Globus pallidus (tissue), 1 donor: ENCODE measurements around the gene ELP4.

Experiments used
- DNase-seq: peaks from one replicate; pipeline ENCODE4 v3.0.0-alpha.2; 2015; ENCODE audit warnings: low spot score

ELP4 gene

GRCh38 chr11:31800398-31801265 is 291.1 kb downstream of the ELP4 start:
- DNase-seq, result no peak

- no peak for DNase-seq
Observed at GRCh38 chr11:31801298-31801702, 291.7 kb downstream of the ELP4 start.

DNA sequence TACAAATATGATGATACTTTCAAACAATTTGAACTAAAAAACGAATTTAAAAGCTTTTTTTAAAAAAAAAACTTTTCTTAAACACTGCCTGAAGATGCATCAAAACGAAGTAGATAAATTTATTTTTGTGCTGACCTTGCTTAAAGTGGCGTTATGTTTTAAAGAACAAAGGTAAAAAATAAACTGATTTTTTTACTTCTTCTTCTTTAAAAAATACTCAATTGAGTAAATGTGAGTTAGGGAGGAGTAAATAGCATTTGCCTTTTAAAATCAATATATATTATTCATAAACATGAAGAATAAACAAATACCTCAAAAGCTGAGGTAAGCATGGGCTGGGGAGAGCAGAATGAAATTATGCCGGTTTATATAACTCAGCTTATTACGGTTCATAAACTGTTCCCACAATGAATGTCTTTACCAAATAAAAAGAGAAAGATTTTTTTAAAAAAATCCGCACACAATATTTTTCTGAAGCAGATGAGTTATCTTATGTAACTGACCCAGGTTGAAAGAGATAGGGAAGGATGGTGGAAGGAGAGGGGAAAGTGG is 292.5 kb downstream of the ELP4 start:
- no peak for DNase-seq

DNA sequence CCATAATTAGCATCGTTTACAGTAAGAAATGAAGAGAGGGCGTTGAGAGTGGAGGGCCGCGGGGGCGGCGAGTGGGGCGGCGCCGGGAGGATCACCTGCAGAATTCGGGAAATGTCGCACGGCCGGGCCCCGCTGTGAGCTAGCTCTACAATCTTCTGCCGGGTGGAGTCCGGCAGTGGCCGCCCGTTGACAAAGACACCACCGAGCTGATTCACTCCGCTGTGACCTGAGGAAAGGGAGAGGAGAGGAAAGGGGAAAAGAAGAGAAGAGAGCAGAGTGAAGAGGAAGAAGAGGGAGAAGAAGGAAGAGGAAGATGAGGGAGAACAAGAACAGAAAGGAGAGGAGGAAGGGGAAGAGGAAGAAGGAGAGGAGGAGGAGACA is 293.0 kb downstream of the ELP4 start:
- no peak for DNase-seq

DNA sequence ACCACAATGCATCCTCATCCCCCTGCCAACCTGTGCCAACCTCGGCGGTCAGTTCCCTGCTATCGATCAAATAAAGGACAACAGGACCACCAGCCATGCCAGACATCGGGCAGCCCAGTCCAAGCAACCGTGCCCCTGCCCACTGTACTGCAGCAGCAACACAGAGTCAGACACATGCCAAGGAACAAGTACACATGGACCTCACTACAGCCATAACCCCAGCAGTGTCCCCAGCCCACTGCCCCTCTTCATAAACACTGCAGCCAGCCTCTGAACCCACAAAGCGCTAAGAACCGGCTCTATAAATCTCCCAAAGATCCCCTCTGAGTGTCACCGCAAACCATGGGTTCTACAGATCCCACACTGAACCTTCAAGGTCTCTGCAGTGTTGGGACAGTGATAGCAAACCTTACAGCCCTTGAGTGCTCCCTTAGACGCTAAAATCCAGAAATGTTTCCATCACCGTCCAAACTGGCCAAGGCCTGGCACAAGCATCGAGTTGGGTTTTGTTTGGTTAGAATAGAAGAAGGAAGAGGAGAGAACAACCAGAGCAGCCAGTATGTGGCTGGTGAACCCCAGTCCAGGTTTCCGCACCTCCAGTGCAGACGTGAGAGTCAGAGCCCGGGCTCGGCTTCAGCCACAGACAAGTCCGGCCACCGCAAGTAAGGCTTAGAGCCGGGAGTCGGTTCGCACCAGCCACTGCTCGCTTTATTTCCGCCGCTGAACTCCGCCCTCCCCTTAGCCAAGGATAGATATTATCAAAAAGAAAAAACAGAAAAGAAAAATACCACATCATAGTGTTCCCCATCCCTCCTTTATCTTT is 293.6 kb downstream of the ELP4 start:
- no peak for DNase-seq

GRCh38 chr11:31803813-31804311 is 294.3 kb downstream of the ELP4 start:
- no peak for DNase-seq

DNA sequence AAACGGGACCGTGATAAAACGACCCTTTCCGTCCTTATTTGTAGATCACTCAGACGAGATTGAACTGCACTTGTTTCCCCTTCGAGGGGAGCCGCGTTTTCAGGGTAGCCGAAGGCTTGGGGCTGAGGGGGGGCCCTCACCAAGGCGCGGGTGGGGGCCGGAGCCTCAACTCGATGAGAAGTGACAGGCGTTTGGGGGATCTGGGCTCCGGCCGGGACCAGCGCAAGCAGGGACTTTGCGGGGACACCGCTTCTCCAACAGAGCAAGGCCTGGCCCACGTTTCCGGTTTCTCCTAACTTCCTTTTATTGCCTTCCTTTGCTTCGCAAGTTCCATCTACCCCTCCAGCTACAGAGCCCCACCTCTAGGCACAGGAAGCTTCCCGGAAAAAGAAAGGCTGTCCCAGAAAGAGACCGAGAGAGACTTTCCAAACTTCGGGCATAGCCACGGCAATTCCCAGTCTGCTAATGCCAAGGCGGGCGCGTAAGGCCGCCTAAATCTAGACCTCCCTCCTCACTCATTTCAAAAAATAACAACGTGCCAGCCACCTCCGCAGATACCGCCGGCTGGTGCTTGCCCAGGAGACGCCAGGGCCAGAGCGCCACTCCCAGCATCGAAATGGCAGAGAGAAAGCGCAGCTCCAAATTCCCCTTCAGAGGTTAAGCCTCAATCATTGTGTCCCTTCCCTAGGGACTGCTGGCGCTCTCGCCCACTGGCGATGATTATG is 294.9 kb downstream of the ELP4 start:
- no peak for DNase-seq

GRCh38 chr11:31805037-31805628 is 295.6 kb downstream of the ELP4 start:
- DNase-seq, result no peak

DNA sequence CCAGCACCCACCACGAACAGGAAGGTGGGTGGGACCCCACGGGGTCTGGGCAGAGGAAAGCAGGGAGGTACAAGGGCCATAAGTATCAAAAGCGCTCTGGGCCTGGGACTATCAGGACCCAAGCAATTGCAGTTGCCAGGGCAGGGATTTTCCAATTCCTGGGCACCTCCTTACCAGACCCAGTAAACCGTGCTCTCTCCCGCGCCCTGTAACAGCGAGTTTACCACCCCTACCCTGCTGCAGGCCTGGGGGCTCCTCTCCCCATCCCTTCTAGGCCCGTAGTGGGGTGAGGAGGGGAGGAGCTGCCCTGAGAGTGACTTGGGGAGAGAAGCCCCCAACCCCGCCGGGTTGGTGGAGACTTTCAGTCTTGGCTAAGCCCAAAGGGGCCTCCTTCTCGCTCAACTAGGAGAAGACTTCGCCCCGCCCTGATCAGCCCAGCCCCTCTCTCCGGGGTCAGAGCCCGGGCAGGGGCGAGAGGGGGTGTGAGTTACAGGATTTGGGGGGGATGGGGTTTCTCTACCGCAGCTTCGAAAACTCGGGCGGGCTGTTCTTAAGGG is 296.1 kb downstream of the ELP4 start:
- no peak for DNase-seq

GRCh38 chr11:31806186-31806927 is 296.8 kb downstream of the ELP4 start:
- DNase-seq, result no peak

DNA sequence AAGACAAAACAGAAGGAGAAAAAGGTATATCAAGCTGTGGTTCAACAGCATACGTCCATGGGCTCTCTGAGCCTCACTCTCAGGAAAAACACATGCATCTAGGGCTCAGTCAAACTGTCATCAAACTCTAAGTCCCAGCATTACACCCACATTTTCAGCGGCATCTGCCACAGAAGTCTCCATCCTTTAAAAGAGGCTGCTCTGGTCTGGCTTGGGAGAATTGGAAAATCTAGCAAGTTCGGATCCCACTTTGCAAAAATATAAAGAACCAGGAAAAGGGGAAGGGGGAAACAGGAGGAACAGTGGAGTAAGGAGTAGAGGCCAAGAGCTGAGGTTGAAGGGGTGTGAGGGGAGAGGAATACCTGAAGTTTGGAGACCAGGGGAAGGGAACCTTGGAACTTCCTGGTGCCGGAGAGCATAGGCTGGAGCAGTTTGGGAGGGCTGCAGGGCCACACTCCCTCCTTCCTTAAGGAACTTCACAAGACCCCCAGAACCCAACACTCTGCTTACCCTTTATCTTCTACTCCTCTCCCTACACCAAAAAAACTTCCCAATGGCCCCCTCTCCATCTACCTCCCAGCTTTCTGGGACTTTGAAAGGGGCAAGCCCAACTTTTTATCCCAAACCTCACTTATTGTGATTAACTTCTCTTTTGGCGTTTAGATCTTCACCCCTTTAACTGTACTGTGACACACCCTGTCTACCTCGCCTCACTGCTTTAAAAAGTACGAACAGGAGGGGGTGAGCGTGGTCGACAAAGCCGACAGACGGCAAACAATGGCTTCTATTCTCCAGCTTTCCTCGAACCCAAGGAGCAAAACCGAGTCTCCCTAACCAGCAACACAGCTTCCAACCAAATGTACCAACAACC is 297.6 kb downstream of the ELP4 start:
- DNase-seq, result no peak

DNA sequence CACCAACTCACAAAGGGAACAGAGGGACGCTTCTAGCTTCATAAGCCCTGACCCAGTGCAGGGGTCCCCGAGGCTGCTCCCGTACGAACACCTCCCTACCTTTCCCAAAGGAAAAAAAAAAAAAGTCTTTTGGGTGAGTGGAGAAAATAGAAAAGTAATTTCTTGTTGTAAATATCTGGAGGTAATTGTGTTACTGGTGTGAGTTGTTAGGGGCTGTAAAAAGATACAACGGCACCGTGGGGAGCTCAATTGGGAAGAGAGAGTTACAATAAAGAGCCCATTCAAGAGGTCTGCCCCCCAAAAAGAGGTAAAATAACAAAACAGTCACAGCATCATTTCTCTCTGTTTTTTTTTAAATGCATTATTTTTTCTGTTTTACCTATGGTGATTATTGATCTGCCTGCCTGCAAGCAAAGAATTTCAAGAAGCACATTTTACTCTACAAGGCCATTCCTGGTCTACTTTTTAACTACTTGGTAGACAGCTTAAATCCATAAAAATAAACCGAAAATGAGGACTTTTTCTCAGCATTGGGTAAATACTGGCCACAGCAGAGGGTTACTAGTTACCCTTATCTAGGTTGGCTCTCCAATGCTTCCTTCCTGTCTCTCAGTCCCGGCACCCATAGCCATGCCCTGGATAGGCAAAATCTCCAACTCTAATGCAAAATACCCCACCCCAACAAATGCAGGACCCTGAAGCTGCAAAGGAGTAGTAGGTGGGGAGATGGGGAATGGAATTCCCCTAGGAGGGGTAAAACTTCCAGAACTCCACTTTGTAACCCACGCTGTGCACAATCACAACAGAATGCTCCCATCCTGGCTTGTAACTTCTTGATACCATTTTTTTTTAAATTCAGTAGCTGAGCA is 298.5 kb downstream of the ELP4 start:
- no peak for DNase-seq

GRCh38 chr11:31808721-31809540 is 299.4 kb downstream of the ELP4 start:
- DNase-seq, result no peak

DNA sequence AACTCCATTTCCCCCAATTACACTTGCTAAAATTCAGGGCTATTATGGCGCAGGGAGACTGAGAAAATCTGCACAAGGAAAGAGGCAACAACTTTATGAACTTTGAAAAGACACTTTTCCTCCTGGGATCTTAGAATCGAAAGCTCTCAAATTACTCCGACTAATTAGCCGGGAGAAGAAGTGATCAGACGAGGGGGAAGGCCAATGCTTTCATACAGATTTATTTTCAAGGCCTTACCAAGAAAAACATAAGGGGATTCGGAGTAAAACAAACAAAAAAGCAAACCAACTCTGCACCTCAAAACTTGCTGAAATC is 299.9 kb downstream of the ELP4 start:
- DNase-seq, result no peak

DNA sequence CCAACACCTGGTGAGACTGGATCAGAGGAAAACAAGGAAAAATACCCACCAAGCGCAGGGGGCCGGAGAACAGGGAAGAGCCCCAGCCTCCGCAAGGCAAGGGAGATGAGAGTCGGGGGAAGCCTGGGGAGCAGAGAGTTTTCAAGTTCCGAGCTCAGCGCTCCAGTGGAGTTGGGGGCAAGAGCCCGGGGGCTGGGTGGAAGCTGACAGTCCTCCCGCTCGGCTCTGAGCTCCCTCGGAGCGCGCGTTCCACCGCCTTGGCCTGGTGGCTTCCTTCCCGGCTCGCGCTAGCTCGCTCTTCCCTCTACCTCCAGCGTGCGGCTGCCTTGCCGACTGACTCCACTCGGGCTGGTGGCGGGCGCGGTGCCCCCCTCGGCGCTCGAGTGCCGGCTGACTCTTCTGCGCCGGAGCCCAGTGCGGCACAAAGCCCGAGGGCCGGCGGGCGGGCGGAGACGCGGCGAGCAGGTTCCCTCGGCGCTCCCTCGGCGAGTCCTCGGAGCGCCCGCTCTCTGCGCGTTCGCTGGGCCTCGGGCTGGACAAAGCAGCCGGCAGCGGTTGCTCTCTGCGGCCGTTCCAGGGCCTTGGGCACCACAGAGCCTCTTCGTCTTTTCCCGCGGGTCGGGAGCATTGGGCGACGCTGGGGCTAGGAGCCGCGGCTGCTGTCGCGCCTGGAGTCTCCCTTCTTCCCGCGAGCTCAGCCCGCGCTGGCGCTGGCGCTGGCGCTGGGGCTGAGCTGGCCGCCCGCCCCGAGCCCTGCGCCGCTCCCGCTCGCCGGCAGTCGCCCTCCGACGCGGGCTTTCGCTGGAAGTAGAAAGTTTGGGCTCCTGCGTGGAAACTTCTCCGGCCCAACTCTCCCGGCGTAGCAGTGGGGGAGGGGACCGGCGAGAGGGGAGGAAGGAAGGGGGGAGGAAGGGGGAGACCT is 300.6 kb downstream of the ELP4 start:
- DNase-seq, result no peak

DNA sequence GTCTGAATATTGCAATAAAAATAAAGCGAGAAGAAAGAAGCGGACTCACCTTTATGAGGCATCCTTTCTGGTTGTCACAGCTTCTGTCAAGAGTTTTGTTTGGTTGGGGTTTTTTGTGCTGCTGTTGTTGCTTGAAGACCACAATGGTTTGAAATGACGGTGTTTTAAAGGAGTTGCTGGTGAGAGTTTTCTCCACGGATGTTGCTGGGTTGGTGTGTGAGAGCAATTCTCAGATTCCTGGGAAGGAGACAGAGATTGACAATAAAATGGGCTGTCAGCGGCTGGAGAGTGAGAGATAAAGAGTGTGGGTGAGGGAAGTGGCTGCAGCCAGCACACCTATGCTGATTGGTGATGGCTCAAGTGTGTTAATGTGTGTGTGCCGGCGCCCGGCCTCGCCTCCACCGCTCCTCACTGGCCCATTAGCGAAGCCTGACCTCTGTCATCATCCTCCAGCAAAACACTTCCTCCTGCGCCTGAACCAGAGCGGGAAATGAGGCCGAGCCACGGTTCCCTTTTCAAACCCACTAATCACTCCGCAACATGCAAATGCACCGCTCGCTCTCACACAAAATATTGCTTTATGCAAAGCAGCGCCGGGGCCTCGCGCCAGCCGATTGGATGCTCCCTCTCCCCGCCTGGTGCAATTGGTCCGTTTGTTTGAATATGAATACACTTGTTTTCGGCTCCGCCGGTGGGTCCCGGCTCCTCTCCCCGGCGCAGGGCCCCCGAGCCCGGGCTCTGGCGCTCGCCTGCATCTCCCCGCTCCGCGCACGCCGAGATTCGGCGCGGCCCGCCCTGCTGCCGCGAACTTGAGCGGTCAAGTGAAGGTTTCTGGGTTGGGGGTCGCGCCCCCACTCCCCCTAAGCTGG is 301.4 kb downstream of the ELP4 start, which contains the start of gene PAX6:
TSS of gene PAX6 (minus strand) at position 544 of the 869 bp plus-strand sequence. CDS start 4,911 bp downstream, outside the sequence.
- peak; percentile 76 for DNase-seq
